Body of pancreas (tissue), 4 donors: ENCODE results near the gene PDPK1.

Experiments used
- POLR2A ChIP-seq, 3 donors: fragments of 450-650 bp; IDR thresholded peaks; one replicate each; pipeline ENCODE4 v1.6.1; 2016; ENCODE audit warnings: antibody characterized with exemption in 3 of 3, mild to moderate bottlenecking in 2 of 3
- TF ChIP-seq, protein P1 (sequence below), 7 experiments: fragments of 450-650 bp in 4 of 7; fragments of 200-600 bp in 3 of 7; sonication (generic) in 3 of 7; IDR thresholded peaks; one replicate each; pipeline ENCODE4 v1.5.1; 2016 to 2019; ENCODE audit warnings: antibody characterized with exemption in 7 of 7

- TF ChIP-seq, protein P1, sequence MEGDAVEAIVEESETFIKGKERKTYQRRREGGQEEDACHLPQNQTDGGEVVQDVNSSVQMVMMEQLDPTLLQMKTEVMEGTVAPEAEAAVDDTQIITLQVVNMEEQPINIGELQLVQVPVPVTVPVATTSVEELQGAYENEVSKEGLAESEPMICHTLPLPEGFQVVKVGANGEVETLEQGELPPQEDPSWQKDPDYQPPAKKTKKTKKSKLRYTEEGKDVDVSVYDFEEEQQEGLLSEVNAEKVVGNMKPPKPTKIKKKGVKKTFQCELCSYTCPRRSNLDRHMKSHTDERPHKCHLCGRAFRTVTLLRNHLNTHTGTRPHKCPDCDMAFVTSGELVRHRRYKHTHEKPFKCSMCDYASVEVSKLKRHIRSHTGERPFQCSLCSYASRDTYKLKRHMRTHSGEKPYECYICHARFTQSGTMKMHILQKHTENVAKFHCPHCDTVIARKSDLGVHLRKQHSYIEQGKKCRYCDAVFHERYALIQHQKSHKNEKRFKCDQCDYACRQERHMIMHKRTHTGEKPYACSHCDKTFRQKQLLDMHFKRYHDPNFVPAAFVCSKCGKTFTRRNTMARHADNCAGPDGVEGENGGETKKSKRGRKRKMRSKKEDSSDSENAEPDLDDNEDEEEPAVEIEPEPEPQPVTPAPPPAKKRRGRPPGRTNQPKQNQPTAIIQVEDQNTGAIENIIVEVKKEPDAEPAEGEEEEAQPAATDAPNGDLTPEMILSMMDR (IDR thresholded peaks at IDR 0.05) = no peak
- TF ChIP-seq POLR2A (IDR thresholded peaks at IDR 0.05) = no peak
Observed at GRCh38 chr16:2490190-2491105, 47.4 kb upstream of the PDPK1 start.
